ENCODE data around the gene SUSD3.
A peak's percentile ranks its signal among the peaks of the same experiment; 100 is the strongest.
"Not testable (repeated sequence)": the region's sequence is repeated elsewhere in the genome, so short reads cannot be mapped to it uniquely, and the experiment has no call there.

SUSD3 gene

GRCh38 chr9:93058355-93059010 lies at the start of gene SUSD3:
TSS of gene SUSD3 (plus strand) at chr9:93058701. CDS start at chr9:93058743, 42 bp downstream.
- peak; percentile 34 for DNase-seq (ENCODE audit: low read depth)

- DNase-seq (ENCODE audit: low read depth): no peak
Observed at GRCh38 chr9:93009337-93010015, 49.0 kb upstream of the SUSD3 start.

- DNase-seq (ENCODE audit: low read depth): no peak
Observed at GRCh38 chr9:93010056-93010455, 48.4 kb upstream of the SUSD3 start.

- no peak for DNase-seq (ENCODE audit: low read depth)
Observed at GRCh38 chr9:93010704-93011103, 47.8 kb upstream of the SUSD3 start.

DNA sequence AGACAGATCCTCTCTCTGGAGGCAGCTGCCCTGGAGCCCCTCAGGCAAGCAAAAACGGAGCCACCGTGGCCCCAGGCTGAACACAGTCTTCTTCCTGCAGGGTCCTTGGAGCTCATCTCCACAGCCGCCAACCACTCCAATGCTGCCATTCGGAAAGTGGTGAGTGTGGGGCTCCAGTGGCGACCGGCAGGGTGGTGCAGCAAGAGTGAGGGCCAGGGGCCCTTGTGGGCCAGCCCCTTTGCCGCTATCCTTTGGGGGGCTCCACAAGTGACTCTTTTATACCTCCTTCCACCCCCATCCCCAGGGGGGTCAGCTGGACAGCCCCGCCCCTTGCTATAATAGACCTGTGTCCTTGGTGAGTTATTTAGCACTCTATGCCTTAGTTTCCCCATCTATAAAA lies 47.4 kb upstream of the SUSD3 start:
- no peak for DNase-seq (ENCODE audit: low read depth)

- DNase-seq (ENCODE audit: low read depth): no peak
Observed at GRCh38 chr9:93012963-93013855, 45.3 kb upstream of the SUSD3 start.

DNA sequence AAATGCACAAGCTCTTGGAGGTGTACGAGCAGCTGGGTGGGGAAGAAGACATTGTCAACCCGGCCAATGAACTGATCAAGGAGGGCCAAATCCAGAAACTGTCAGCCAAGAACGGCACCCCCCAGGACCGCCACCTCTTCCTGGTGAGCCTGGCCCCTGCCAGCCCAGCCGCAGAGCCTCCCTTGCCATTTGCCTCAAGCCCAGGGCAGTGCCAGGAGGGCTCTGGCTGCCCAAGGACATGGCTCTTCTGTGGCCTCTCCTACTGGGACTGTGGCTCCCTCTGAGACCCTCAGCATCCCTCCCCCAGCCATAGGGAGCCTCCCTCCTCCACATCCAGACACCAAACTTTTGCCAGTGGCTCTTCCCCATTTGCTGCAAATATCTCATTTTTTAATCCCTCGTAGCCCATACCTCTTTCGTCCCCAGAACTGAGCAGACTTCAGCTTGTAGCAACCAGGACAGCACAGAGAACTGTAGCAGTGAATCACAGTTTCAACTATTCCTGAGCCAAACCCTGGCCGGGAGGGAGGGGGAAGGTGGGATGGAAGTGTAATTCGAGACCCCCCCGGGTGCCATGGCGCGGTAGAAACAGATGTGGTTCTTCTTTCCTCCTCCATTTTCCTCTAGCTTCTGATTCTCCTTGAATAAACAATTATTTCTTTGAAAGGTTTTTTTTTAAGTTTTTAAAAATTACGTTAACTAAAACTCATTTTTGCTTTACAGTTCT lies 44.5 kb upstream of the SUSD3 start:
- no peak for DNase-seq (ENCODE audit: low read depth)

DNA sequence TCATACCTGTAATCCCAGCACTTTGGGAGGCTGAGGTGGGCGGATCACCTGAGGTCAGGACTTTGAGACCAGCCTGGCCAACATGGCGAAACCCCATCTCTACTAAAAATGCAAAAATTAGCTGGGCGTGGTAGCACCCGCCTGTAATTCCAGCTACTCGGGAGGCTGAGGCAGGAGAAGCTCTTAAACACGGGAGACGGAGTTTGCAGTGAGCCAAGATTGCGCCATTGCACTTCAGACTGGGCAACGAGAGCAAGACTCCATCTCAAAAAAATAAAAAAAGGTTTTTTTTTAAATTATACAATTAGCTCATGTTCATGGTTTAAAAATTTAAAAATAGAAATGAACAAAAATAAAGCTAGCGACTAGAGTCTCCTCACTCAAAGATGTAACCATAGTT lies 43.3 kb upstream of the SUSD3 start:
- DNase-seq (ENCODE audit: low read depth): not testable (repeated sequence)

DNA sequence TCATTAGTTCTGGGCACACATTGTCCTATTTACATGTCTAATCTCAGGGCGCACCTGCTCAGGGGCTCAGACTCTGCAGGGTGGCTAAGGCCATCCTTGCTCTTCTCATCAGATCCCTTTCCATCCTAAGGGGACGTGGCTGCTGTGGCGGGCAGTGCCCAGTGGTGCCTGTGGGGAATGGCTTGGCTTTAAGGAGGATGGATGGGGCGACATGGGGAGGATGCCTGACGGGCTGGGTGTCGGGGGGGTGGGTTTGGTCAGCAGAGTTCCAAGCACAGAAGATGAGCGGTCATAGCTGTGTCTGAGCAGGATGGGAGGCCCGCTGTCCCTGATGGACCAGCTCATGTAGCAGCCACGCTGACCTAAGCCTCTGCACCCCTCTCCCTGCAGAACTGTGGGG lies 40.9 kb upstream of the SUSD3 start:
- no peak for DNase-seq (ENCODE audit: low read depth)

DNA sequence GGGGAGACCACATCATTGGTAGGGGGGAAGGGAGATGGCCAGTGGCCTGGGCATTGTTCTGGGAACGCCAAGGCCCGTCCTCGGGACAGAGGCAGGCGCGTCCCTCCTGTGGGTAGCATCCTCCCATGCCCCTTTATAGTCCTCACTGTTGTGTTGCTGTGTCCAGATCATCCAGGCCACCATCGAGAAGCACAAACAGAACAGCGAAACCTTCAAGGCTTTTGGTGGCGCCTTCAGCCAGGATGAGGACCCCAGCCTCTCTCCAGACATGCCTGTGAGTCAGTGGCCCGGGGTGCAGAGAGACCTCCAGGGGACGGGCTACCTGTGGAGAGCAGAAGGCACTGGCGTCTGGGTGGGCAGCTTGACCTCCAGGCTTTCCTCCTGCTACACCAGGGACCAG lies 38.4 kb upstream of the SUSD3 start:
- no peak for DNase-seq (ENCODE audit: low read depth)

DNA sequence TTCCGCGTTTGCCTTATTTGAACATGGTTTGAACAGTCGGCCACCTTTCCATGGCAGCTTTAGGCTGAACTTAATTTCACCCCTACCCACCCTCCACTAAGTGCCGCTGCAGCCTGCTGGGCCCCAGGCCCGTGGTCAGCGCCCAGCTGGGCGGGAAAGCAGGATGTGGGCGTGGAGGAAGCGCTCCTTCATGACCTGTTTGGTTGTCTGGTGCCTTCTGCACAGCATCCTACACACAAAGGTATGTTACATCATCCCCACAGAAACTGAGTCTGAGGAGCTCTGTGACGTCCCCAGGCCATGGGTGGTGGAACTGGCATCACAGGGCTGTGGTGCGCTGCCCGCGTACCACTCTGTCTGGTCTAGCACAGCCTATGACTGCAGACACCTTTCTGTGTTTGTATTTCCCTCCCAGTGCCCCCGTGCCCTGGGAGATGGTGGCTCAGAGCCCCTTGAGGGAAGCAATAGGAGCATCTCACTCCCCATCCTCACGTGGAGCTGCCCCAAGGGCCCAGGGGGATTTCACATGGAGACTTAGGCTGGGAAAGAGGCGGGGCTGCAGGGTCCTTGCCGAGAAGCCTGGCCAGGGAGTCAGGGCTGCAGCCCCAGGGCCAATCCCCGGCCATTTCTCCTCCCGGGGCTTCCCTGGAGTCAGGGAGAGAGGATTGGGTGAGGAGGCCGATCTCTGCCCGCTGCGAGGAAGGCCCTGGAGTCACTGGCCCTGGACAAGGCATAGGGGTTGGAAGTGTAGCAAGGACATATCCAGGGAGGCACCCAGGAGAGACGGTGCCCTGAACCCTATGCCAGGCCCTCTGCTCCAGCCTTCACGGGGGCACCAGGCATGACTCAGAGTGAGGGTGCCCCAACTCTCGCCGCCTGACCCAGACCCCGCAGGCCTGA lies 37.5 kb upstream of the SUSD3 start:
- no peak for DNase-seq (ENCODE audit: low read depth)

DNA sequence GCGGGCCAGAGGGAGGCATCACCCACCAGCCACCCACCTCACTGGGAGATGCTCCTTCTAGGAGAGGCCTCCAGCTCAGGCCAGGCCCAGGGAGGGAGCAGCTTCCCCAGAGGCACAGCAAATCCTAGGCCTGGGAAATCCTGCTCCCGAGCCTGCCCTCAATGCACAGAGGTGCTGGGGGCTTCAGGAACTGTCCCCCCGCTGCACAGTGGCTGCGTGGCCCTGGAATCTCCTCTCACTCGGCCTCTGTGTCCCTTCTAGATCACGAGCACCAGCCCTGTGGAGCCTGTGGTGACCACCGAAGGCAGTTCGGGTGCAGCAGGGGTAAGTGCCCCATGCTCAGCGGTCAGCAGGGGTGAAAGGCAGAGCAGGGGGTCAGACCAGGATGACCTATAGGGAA lies 36.4 kb upstream of the SUSD3 start:
- no peak for DNase-seq (ENCODE audit: low read depth)

- no peak for DNase-seq (ENCODE audit: low read depth)
Observed at GRCh38 chr9:93022721-93023520, 35.6 kb upstream of the SUSD3 start.

- no peak for DNase-seq (ENCODE audit: low read depth)
Observed at GRCh38 chr9:93023521-93023815, 35.0 kb upstream of the SUSD3 start.

DNA sequence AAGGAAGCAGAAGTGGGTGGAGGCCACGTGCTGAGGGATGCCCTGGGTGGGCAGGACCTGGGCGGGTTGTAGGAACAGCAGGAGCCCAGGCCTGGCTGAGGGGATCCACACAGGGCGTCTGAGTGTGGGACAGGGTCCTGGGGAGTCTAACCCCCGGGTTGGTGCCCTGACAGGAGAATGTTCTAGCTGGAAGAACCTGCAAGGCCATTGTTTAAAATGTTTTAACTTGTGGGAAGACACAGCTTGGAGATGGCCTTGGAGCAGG lies 33.9 kb upstream of the SUSD3 start:
- no peak for DNase-seq (ENCODE audit: low read depth)

DNA sequence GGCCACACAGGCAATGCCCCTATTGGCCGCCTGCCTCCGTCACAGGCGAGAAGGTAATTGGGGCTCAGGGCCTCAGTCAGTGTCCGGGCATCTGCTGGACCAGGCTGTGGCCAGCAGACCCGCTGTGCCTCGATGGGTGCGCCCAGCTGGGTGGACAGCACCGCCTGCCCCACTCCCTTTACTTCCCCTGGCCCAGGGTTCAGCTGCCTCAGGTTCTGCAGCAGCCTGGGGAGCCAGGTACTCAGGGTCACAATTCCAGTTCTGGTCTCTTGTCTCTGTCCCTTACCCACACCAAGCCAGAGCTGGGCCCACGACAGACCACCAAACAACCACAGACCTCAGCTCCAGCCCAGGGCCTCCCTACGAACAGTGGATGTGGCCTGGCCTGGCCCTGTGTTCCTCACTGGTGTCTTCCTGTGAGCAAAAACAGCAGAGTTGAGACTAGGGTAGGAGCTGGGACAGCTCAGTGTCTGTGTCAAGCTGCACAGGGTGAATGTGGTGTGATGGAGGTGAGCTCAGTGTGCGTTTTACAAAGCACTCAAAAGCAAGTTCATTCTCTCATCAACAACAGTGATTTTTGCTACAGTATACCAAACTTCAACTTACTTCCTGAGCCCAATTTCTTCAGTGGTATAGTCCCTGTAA lies 33.4 kb upstream of the SUSD3 start:
- no peak for DNase-seq (ENCODE audit: low read depth)

DNA sequence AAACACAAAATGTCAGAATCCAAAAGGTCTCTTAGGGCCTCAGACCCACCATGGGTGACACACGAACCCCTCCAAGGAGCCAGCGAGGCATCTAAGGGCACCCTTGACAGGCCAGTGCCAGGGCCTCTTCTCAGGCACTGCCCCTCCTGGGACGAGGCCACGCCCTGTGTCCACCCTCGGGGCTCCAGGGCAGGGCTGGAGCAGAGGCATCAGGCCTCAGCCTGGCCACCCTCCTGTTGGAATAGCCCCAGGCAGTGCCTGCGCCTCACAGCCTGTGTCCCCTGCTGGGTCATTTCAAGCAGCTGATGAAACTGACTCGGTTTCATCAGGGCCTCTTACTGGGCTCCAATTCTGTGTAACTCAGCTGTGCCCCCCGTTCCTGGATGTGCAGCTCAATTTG lies 32.8 kb upstream of the SUSD3 start:
- DNase-seq (ENCODE audit: low read depth): no peak

GRCh38 chr9:93026640-93027039 lies 31.9 kb upstream of the SUSD3 start:
- no peak for DNase-seq (ENCODE audit: low read depth)

DNA sequence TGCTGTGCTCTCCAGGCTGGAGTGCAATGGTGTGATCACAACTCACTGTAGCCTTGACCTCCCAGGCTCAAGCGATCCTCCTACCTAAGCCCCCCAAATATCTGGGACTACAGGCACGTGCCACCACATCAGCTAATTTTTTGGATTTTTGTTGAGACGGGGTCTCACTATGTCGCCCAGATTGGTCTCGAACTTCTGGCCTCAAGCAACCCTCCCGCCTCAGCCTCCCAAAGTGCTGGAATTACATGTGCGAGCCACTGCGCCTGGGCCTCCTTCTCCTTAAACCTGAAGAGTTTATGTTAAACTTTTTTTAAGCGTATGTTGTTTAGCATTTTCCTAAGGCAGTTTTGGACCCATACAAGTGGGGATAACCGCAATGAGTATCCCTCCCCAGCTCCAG lies 30.8 kb upstream of the SUSD3 start:
- no peak for DNase-seq (ENCODE audit: low read depth)

DNA sequence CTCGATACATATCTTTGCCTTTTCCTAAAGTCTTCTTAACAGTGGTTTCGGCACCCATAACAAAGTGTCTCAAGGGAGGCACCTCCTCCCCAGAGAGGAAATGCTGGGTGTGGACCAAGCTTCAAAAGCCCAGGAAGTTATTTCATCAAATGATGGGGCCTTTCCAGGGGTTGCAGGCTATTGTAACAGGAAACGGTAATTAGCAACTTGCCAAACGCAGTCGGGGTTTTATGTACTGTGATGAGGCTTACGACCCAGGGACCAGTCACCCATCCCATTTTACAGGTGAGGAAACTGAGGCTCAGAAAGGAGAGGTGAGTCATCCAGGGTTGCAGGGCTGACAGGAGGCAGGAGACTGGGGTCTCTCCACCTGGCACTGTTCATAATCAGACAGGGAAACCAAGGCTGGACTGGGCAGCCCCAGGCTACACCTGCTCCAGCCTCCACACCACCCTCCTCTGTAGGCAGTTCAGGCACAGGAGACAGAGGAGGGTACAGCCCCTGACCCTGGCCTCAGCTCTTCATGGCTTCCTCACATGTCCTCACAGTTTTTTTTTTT lies 30.0 kb upstream of the SUSD3 start:
- peak; percentile 23 for DNase-seq (ENCODE audit: low read depth)
